HEK293 (cell line): ENCODE measurements around the gene GMPR.

Experiments used
- CTCF ChIA-PET: fragments of 350-600 bp; formaldehyde crosslinking; extraction: SDS; loops from one replicate; lab custom pipeline; 2021; ENCODE audit warnings: antibody characterized with exemption; lab: Yijun Ruan, JAX
- POLR2A ChIA-PET: fragments of 300-600 bp; formaldehyde crosslinking; extraction: SDS; loops from one replicate; lab custom pipeline; 2020; ENCODE audit warnings: antibody characterized with exemption, inconsistent platforms; lab: Yijun Ruan, JAX
- H3K27ac ChIP-seq: fragments of 200-500 bp; sonication (Bioruptor generic); 2 replicates; pipeline ENCODE4 v1.5.1; 2014; ENCODE audit warnings: low read depth, low read length, control low read depth, inconsistent platforms; ENCODE audit errors: extremely low read depth
- H3K36me3 ChIP-seq, 2 experiments: fragments of 200-500 bp in 1 of 2; sonication (Bioruptor generic) in 1 of 2; 1 replicate in 1 of 2; 2 replicates in 1 of 2; pipeline ENCODE4 v1.5.1; 2014 to 2017; ENCODE audit warnings: inconsistent platforms in 2 of 2, low read length in 2 of 2; ENCODE audit not compliant: control insufficient read depth in 2 of 2, insufficient read depth in 1 of 2
- H3K4me1 ChIP-seq: fragments of 200-500 bp; sonication (Bioruptor generic); 2 replicates; pipeline ENCODE4 v1.5.1; 2014; ENCODE audit warnings: mild to moderate bottlenecking, low read length, inconsistent platforms; ENCODE audit not compliant: control insufficient read depth, insufficient read depth
- H3K4me3 ChIP-seq: 2 replicates; pipeline ENCODE4 v1.5.1; 2011; ENCODE audit warnings: low read depth, mild to moderate bottlenecking, control low read depth, low read length, moderate library complexity
- H3K9me3 ChIP-seq: fragments of 200-500 bp; sonication (Bioruptor generic); 2 replicates; pipeline ENCODE4 v1.5.1; 2014; ENCODE audit warnings: low read depth, low read length, inconsistent platforms; ENCODE audit not compliant: control insufficient read depth, insufficient read depth
- BCL11B ChIP-seq: fragments of 450-650 bp; formaldehyde crosslinking; IDR thresholded peaks from 2 replicates; pipeline ENCODE4 v1.5.1; 2016; ENCODE audit warnings: low read depth, missing biosample characterization, missing genetic modification characterization
- EGR2 ChIP-seq: fragments of 450-650 bp; formaldehyde crosslinking; IDR thresholded peaks from 2 replicates; pipeline ENCODE4 v1.5.1; 2016; ENCODE audit warnings: low read depth, missing biosample characterization, missing genetic modification characterization
- OVOL3 ChIP-seq: fragments of 450-650 bp; formaldehyde crosslinking; IDR thresholded peaks from 2 replicates; pipeline ENCODE4 v1.5.1; 2016; ENCODE audit warnings: missing biosample characterization, missing genetic modification characterization
- PRDM2 ChIP-seq: fragments of 450-650 bp; formaldehyde crosslinking; IDR thresholded peaks from 2 replicates; pipeline ENCODE4 v1.5.1; 2016; ENCODE audit warnings: missing biosample characterization, missing genetic modification characterization, borderline replicate concordance
- YY1 ChIP-seq: fragments of 450-650 bp; formaldehyde crosslinking; IDR thresholded peaks from 2 replicates; pipeline ENCODE4 v1.5.1; 2018; ENCODE audit warnings: missing biosample characterization, missing genetic modification characterization
- ZBTB44 ChIP-seq: fragments of 450-650 bp; IDR thresholded peaks from 2 replicates; pipeline ENCODE4 v1.5.1; 2018; ENCODE audit warnings: missing biosample characterization, mild to moderate bottlenecking, missing genetic modification characterization
- ZBTB49 ChIP-seq: fragments of 450-650 bp; formaldehyde crosslinking; IDR thresholded peaks from 2 replicates; pipeline ENCODE4 v1.5.1; 2016; ENCODE audit warnings: missing biosample characterization, missing genetic modification characterization, low read depth
- ZFP41 ChIP-seq: fragments of 450-650 bp; formaldehyde crosslinking; IDR thresholded peaks from 2 replicates; pipeline ENCODE4 v1.5.1; 2016; ENCODE audit warnings: missing biosample characterization, missing genetic modification characterization, borderline replicate concordance
- ZNF239 ChIP-seq: fragments of 450-650 bp; formaldehyde crosslinking; IDR thresholded peaks from 2 replicates; pipeline ENCODE4 v1.5.1; 2016; ENCODE audit warnings: missing biosample characterization, missing genetic modification characterization
- ZNF366 ChIP-seq: fragments of 450-650 bp; formaldehyde crosslinking; conservative IDR thresholded peaks from 2 replicates; pipeline ENCODE4 v1.5.1; 2016; ENCODE audit warnings: missing biosample characterization, missing genetic modification characterization
- ZNF433 ChIP-seq: fragments of 450-650 bp; formaldehyde crosslinking; IDR thresholded peaks from 2 replicates; pipeline ENCODE4 v1.5.1; 2016; ENCODE audit warnings: missing biosample characterization, missing genetic modification characterization, low read depth
- ZNF449 ChIP-seq: fragments of 450-650 bp; formaldehyde crosslinking; IDR thresholded peaks from 2 replicates; pipeline ENCODE4 v1.5.1; 2017; ENCODE audit warnings: missing biosample characterization, mild to moderate bottlenecking, missing genetic modification characterization, moderate library complexity
- ZNF473 ChIP-seq: fragments of 450-650 bp; formaldehyde crosslinking; IDR thresholded peaks from 2 replicates; pipeline ENCODE4 v1.5.1; 2017; ENCODE audit warnings: missing biosample characterization, missing genetic modification characterization
- ZNF48 ChIP-seq: fragments of 450-650 bp; formaldehyde crosslinking; IDR thresholded peaks from 2 replicates; pipeline ENCODE4 v1.5.1; 2016; ENCODE audit warnings: missing biosample characterization, missing genetic modification characterization
- ZNF488 ChIP-seq: fragments of 450-650 bp; formaldehyde crosslinking; IDR thresholded peaks from 2 replicates; pipeline ENCODE4 v1.5.1; 2016; ENCODE audit warnings: missing biosample characterization, missing genetic modification characterization
- ZNF514 ChIP-seq: fragments of 450-650 bp; formaldehyde crosslinking; IDR thresholded peaks from 2 replicates; pipeline ENCODE4 v1.5.1; 2016; ENCODE audit warnings: missing biosample characterization, missing genetic modification characterization
- ZNF548 ChIP-seq: fragments of 450-650 bp; formaldehyde crosslinking; IDR thresholded peaks from 2 replicates; pipeline ENCODE4 v1.5.1; 2016; ENCODE audit warnings: missing biosample characterization, missing genetic modification characterization
- ZNF555 ChIP-seq: fragments of 450-650 bp; formaldehyde crosslinking; conservative IDR thresholded peaks from 2 replicates; pipeline ENCODE4 v1.5.1; 2017; ENCODE audit warnings: missing biosample characterization, mild to moderate bottlenecking, missing genetic modification characterization, inconsistent platforms
- ZNF621 ChIP-seq: fragments of 450-650 bp; formaldehyde crosslinking; IDR thresholded peaks from 2 replicates; pipeline ENCODE4 v1.5.1; 2017; ENCODE audit warnings: missing biosample characterization, missing genetic modification characterization
- ZNF624 ChIP-seq: fragments of 450-650 bp; formaldehyde crosslinking; IDR thresholded peaks from 2 replicates; pipeline ENCODE4 v1.5.1; 2017; ENCODE audit warnings: missing biosample characterization, missing genetic modification characterization
- ZNF660 ChIP-seq: fragments of 450-650 bp; IDR thresholded peaks from 2 replicates; pipeline ENCODE4 v1.5.1; 2018; ENCODE audit warnings: missing biosample characterization, mild to moderate bottlenecking, missing genetic modification characterization
- ZNF677 ChIP-seq: fragments of 450-650 bp; IDR thresholded peaks from 2 replicates; pipeline ENCODE4 v1.5.0; 2018; ENCODE audit warnings: missing biosample characterization, mild to moderate bottlenecking, missing genetic modification characterization, moderate library complexity

GMPR gene

GRCh38 chr6:16294371-16294770 lies 56.0 kb downstream of the GMPR start:
- H3K27ac ChIP-seq: no peak overlapping the region
- ChIA-PET POLR2A (no interaction called here), CTCF (interaction anchor here (3.2 kb wide), 1 partner anchor 9 kb away, joined by 14 read pairs; no protein-coding TSS in a partner anchor)
- peaks cover 0 to 8% of the 10 kb centered on the region in 2 experiments; a peak in 2 of 3 replicates for H3K36me3 ChIP-seq
- no peaks in the 10 kb centered on the region for H3K9me3 ChIP-seq
- TF ChIP-seq ZNF660 (tag by site-specific recombination): no peak
- TF ChIP-seq ZNF449 (tag by site-specific recombination): no peak
- TF ChIP-seq YY1: no peak
- no peak for TF ChIP-seq ZNF621 (tag by site-specific recombination)
- no peak for TF ChIP-seq ZFP41 (tag by site-specific recombination)
- no peak for TF ChIP-seq ZNF48 (tag by site-specific recombination)
- no peak for TF ChIP-seq ZNF624
- no peak for TF ChIP-seq EGR2 (tag by site-specific recombination)
- no peak for TF ChIP-seq PRDM2 (tag by site-specific recombination)
- no peaks in the 10 kb centered on the region for H3K4me1 ChIP-seq
- no peak overlapping the region for H3K4me3 ChIP-seq

- CTCF ChIA-PET: interaction anchor here (0.6 to 3.2 kb wide), 2 partner anchors 9 to 19 kb away, joined by 3 to 14 read pairs; no protein-coding TSS in a partner anchor
- peaks cover 0 to 8% of the 10 kb centered on the region in 2 experiments; a peak in 2 of 3 replicates for H3K36me3 ChIP-seq
- no peaks in the 10 kb centered on the region for H3K4me1 ChIP-seq
- no peak overlapping the region for H3K27ac ChIP-seq
- TF ChIP-seq ZNF239 (tag by site-specific recombination): no peak
- no peak for TF ChIP-seq ZNF366 (tag by site-specific recombination)
- no peak for TF ChIP-seq ZNF548 (tag by site-specific recombination)
- no peak for TF ChIP-seq ZNF48 (tag by site-specific recombination)
- no peak for TF ChIP-seq ZNF677
- TF ChIP-seq ZBTB49: no peak
- TF ChIP-seq OVOL3: no peak
- no peak for TF ChIP-seq ZNF488 (tag by site-specific recombination)
- TF ChIP-seq ZNF555 (tag by site-specific recombination): no peak
- no peak for TF ChIP-seq BCL11B (tag by site-specific recombination)
- no peak for TF ChIP-seq ZBTB44 (tag by site-specific recombination)
- no peak for TF ChIP-seq ZNF514 (tag by site-specific recombination)
- no peak for TF ChIP-seq ZNF473
- no peak for TF ChIP-seq ZNF433 (tag by site-specific recombination)
- TF ChIP-seq, all 188 proteins: peak for 0
- Histone ChIP-seq H3K9me3 (no peaks in the 10 kb centered on the region), H3K4me3 (no peak overlapping the region)
- POLR2A ChIA-PET: no interaction called here
These were observed 56.7 kb downstream of the GMPR start for GRCh38 chr6:16295060-16295459.
